HepG2 (cell line): ENCODE data around the gene SLC25A10. TPM values are rescaled to one million over a fixed set of nuclear protein-coding genes. Genes with fewer than 3 reads are reported as not detected.

Experiments used
- ATAC-seq: fragments of 200-7000 bp; cut with Tn5 transposase; 3 replicates; pipeline ENCODE4 v1.9.1; 2020; ENCODE audit warnings: mild to moderate bottlenecking, moderate library complexity
- BruUV-seq: library from RNA; stranded (reverse); fragments of 400-500 nt; replicated peaks from 2 replicates; lab custom pipeline; 2021; lab: Mats Ljungman, UMichigan
- CTCF ChIA-PET: fragments of 300-600 bp; formaldehyde crosslinking; extraction: SDS; loops from one replicate; lab custom pipeline; 2021; ENCODE audit warnings: low total read pairs, inconsistent platforms, low intra/inter-chr PET ratio; lab: Yijun Ruan, JAX
- POLR2A ChIA-PET: fragments of 350-600 bp; sonication (Branson Sonifier 250); formaldehyde crosslinking; loops from one replicate; lab custom pipeline; 2020; ENCODE audit warnings: antibody characterized with exemption, inconsistent platforms; lab: Yijun Ruan, JAX
- DNase-seq: peaks from one replicate; pipeline ENCODE4 v3.0.0-alpha.2; 2015; ENCODE audit warnings: low spot score
- FAIRE-seq: peaks from 3 replicates; lab custom pipeline; 2011; peaks lifted over from hg19 to GRCh38; lab: Jason Lieb, UNC
- H2AFZ ChIP-seq: one replicate; pipeline ENCODE4 v1.6.1; 2011; ENCODE audit warnings: low read length, inconsistent platforms
- H3K27ac ChIP-seq: fragments of 300-600 bp; 3 replicates; pipeline ENCODE4 v1.8.0; 2011; ENCODE audit warnings: mixed run types, mild to moderate bottlenecking, mixed read lengths, low read length, inconsistent platforms; ENCODE audit not compliant: insufficient read depth; ENCODE audit errors: extremely low read length
- H3K27me3 ChIP-seq, 2 experiments: fragments of 200-600 bp in 1 of 2; 2 replicates in 1 of 2; 3 replicates in 1 of 2; pipeline versions ENCODE4 v1.6.0 to v1.8.0; 2011; ENCODE audit warnings: low read length in 2 of 2, mild to moderate bottlenecking in 2 of 2, moderate library complexity in 2 of 2, inconsistent platforms in 1 of 2; ENCODE audit not compliant: insufficient read depth in 2 of 2, control insufficient read depth in 1 of 2
- H3K36me3 ChIP-seq, 2 experiments: fragments of 200-600 bp in 1 of 2; replicated peaks in 1 of 2; 2 replicates in 1 of 2; 3 replicates in 1 of 2; pipeline versions ENCODE4 v1.5.1 to v1.8.0; 2011; ENCODE audit warnings: low read length in 2 of 2, inconsistent platforms in 1 of 2; ENCODE audit not compliant: insufficient read depth in 2 of 2, control insufficient read depth in 1 of 2
- H3K4me1 ChIP-seq: 2 replicates; pipeline ENCODE4 v1.5.1; 2012; ENCODE audit warnings: low read length, inconsistent platforms; ENCODE audit not compliant: insufficient read depth
- H3K4me2 ChIP-seq: 2 replicates; pipeline ENCODE4 v1.6.0; 2011; ENCODE audit warnings: low read depth, low read length, inconsistent platforms
- H3K4me3 ChIP-seq, 3 experiments: fragments of 200-600 bp in 1 of 3; sonication (generic), shearing (Covaris generic) in 1 of 3; replicated peaks in 1 of 3; 2 replicates each; pipeline ENCODE4 v1.5.1; 2011 to 2016; ENCODE audit warnings: low read length in 3 of 3, inconsistent platforms in 2 of 3, low read depth in 2 of 3, mild to moderate bottlenecking in 2 of 3, control low read depth in 1 of 3, mixed read lengths in 1 of 3; ENCODE audit not compliant: insufficient read depth in 1 of 3
- H3K79me2 ChIP-seq: one replicate; pipeline ENCODE4 v1.6.1; 2011; ENCODE audit warnings: low read length, inconsistent platforms; ENCODE audit not compliant: insufficient read depth
- H3K9ac ChIP-seq: 2 replicates; pipeline ENCODE4 v1.6.0; 2011; ENCODE audit warnings: mild to moderate bottlenecking, low read depth, low read length, inconsistent platforms; ENCODE audit not compliant: insufficient read depth
- H3K9me3 ChIP-seq: 2 replicates; pipeline ENCODE4 v1.5.1; 2012; ENCODE audit warnings: mild to moderate bottlenecking, low read length
- H4K20me1 ChIP-seq: 2 replicates; pipeline ENCODE4 v1.6.0; 2011; ENCODE audit warnings: inconsistent platforms, mild to moderate bottlenecking, low read length, moderate library complexity; ENCODE audit not compliant: insufficient read depth
- HHEX ChIP-seq: IDR thresholded peaks from 2 replicates; pipeline ENCODE4 v1.6.1; 2016; ENCODE audit warnings: control low read depth
- KDM5A ChIP-seq: fragments of 200-600 bp; sonication (generic); IDR thresholded peaks from 2 replicates; pipeline ENCODE4 v1.7.0; 2018; ENCODE audit warnings: antibody characterized with exemption, mild to moderate bottlenecking, low read length, borderline replicate concordance
- POGZ ChIP-seq: sonication (generic); formaldehyde crosslinking; IDR thresholded peaks from 2 replicates; pipeline ENCODE4 v1.4.0; 2020; ENCODE audit warnings: mild to moderate bottlenecking, missing genetic modification reagents
- TOPORS ChIP-seq: sonication (generic); formaldehyde crosslinking; IDR thresholded peaks from 2 replicates; pipeline ENCODE4 v1.8.0; 2023; ENCODE audit warnings: mild to moderate bottlenecking, missing genetic modification reagents
- ZNF652 ChIP-seq: IDR thresholded peaks from 2 replicates; pipeline ENCODE4 v1.6.1; 2016; ENCODE audit warnings: low read depth, borderline replicate concordance
- WGBS: methylation state at CpG from one replicate; pipeline ENCODE4 v1.1.6; 2017; ENCODE audit warnings: low lambda C conversion rate; 5-methylcytosine and 5-hydroxymethylcytosine counted together
- in situ Hi-C: cut with HindIII; loops from 2 replicates; pipeline ENCODE4 v1.10.0; 2017; ENCODE audit warnings: low pct_unique_long_range_greater_than_20kb; ENCODE audit not compliant: extremely low pct_ligation_motif_present
- intact Hi-C: fragments of 100-400 bp; cut with micrococcal nuclease; formaldehyde crosslinking; loops from one replicate; pipeline ENCODE4 v1.10.0; 2022; ENCODE audit not compliant: unreplicated experiment
- polyA plus RNA-seq, 8 experiments: library from polyadenylated mRNA; depleted of rRNA in 3 of 8; stranded (reverse) in 7 of 8; unstranded in 1 of 8; fragments of >200 nt; fragmentation: Illumina TruSeq in 4 of 8; extraction: Trizol in 4 of 8; gene quantifications; 2 replicates each; pipeline versions ENCODE4 v1.2.1 to v1.2.3, GENCODE V29; 2011 to 2016; ENCODE audit warnings: low read depth in 4 of 8, missing spikeins in 1 of 8, mixed read lengths in 1 of 8; ENCODE audit not compliant: insufficient read depth in 1 of 8
- total RNA-seq, 5 experiments: library from RNA; depleted of rRNA; stranded (reverse); fragments of >200 nt; fragmentation: Illumina TruSeq; extraction: Trizol; gene quantifications; 2 replicates each; pipeline ENCODE4 v1.2.3, GENCODE V29; 2016; ENCODE audit warnings: low read depth in 1 of 5
- TF ChIP-seq, protein P1 (sequence below): sonication (generic); formaldehyde crosslinking; IDR thresholded peaks from 2 replicates; pipeline ENCODE4 v1.4.0; 2020; ENCODE audit warnings: missing genetic modification reagents, borderline replicate concordance
- TF ChIP-seq, protein P2 (sequence below): sonication (generic); formaldehyde crosslinking; IDR thresholded peaks from one replicate; pipeline ENCODE4 v1.5.1; 2020; ENCODE audit warnings: mild to moderate bottlenecking, missing genetic modification reagents; ENCODE audit errors: not compliant biosample characterization
- TF ChIP-seq, protein P3 (sequence below): sonication (generic); formaldehyde crosslinking; IDR thresholded peaks from 2 replicates; pipeline ENCODE4 v1.8.1; 2023; ENCODE audit warnings: mild to moderate bottlenecking, inconsistent platforms, moderate library complexity, missing genetic modification reagents, borderline replicate concordance

The SLC25A10 gene
- total and polyA plus RNA-seq, 2 of the 13 experiments (the other 11 are each of a cell fraction or from before 2014, with no cell fraction given), result 46.5 to 140 TPM

DNA sequence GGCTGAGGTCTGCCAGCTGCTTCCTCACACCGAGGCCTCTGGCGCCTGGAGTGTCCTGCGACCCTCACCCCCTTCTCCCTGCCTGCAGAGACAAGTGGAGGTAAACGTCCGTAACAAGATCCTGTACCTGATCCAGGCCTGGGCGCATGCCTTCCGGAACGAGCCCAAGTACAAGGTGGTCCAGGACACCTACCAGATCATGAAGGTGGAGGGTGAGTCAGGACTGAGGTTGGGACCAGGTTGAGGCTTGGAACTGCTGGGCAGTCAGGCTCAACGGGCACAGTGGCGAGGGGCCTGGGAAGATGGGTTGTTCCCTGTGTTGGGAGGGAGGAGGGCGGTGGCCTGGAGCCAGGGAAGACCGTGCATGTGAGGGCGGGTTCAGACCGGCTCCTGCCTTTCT lies 23.5 kb upstream of the SLC25A10 start:
- DNase-seq, result no peak
- no peak for FAIRE-seq
- H3K9me3 ChIP-seq, result no peaks in the 10 kb centered on the region
- POLR2A ChIA-PET, result no interaction called here
- no peaks in the 10 kb centered on the region for H4K20me1 ChIP-seq
- H2AFZ ChIP-seq, result no peak overlapping the region
- no TSS peak for BruUV-seq
- no peak for ATAC-seq
- intact Hi-C loops (no loop called here), in situ Hi-C loops (no loop called here)
- H3K4me3 ChIP-seq, result no peak overlapping the region
- CTCF ChIA-PET, result no interaction called here
- H3K27ac ChIP-seq, result no peak overlapping the region
- H3K79me2 ChIP-seq, result peaks cover 22% of the 10 kb centered on the region
- H3K9ac ChIP-seq, result no peak overlapping the region
- over 99% methylated on average over 12 of the region's 14 CpGs for WGBS
- no peak overlapping the region for H3K4me2 ChIP-seq
- peaks cover 17% of the 10 kb centered on the region for H3K4me1 ChIP-seq
- H3K27me3 ChIP-seq, result no peaks in the 10 kb centered on the region; a peak in 2 of 5 replicates
- peaks cover 58 to 78% of the 10 kb centered on the region in 2 experiments; a peak in 4 of 5 replicates for H3K36me3 ChIP-seq
- TF ChIP-seq, protein P1, sequence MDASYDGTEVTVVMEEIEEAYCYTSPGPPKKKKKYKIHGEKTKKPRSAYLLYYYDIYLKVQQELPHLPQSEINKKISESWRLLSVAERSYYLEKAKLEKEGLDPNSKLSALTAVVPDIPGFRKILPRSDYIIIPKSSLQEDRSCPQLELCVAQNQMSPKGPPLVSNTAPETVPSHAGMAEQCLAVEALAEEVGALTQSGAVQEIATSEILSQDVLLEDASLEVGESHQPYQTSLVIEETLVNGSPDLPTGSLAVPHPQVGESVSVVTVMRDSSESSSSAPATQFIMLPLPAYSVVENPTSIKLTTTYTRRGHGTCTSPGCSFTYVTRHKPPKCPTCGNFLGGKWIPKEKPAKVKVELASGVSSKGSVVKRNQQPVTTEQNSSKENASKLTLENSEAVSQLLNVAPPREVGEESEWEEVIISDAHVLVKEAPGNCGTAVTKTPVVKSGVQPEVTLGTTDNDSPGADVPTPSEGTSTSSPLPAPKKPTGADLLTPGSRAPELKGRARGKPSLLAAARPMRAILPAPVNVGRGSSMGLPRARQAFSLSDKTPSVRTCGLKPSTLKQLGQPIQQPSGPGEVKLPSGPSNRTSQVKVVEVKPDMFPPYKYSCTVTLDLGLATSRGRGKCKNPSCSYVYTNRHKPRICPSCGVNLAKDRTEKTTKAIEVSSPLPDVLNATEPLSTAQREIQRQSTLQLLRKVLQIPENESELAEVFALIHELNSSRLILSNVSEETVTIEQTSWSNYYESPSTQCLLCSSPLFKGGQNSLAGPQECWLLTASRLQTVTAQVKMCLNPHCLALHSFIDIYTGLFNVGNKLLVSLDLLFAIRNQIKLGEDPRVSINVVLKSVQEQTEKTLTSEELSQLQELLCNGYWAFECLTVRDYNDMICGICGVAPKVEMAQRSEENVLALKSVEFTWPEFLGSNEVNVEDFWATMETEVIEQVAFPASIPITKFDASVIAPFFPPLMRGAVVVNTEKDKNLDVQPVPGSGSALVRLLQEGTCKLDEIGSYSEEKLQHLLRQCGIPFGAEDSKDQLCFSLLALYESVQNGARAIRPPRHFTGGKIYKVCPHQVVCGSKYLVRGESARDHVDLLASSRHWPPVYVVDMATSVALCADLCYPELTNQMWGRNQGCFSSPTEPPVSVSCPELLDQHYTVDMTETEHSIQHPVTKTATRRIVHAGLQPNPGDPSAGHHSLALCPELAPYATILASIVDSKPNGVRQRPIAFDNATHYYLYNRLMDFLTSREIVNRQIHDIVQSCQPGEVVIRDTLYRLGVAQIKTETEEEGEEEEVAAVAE (CRISPR knock-in tag), result no peak
- no peak for TF ChIP-seq POGZ (CRISPR knock-in tag)
- TF ChIP-seq, protein P2, sequence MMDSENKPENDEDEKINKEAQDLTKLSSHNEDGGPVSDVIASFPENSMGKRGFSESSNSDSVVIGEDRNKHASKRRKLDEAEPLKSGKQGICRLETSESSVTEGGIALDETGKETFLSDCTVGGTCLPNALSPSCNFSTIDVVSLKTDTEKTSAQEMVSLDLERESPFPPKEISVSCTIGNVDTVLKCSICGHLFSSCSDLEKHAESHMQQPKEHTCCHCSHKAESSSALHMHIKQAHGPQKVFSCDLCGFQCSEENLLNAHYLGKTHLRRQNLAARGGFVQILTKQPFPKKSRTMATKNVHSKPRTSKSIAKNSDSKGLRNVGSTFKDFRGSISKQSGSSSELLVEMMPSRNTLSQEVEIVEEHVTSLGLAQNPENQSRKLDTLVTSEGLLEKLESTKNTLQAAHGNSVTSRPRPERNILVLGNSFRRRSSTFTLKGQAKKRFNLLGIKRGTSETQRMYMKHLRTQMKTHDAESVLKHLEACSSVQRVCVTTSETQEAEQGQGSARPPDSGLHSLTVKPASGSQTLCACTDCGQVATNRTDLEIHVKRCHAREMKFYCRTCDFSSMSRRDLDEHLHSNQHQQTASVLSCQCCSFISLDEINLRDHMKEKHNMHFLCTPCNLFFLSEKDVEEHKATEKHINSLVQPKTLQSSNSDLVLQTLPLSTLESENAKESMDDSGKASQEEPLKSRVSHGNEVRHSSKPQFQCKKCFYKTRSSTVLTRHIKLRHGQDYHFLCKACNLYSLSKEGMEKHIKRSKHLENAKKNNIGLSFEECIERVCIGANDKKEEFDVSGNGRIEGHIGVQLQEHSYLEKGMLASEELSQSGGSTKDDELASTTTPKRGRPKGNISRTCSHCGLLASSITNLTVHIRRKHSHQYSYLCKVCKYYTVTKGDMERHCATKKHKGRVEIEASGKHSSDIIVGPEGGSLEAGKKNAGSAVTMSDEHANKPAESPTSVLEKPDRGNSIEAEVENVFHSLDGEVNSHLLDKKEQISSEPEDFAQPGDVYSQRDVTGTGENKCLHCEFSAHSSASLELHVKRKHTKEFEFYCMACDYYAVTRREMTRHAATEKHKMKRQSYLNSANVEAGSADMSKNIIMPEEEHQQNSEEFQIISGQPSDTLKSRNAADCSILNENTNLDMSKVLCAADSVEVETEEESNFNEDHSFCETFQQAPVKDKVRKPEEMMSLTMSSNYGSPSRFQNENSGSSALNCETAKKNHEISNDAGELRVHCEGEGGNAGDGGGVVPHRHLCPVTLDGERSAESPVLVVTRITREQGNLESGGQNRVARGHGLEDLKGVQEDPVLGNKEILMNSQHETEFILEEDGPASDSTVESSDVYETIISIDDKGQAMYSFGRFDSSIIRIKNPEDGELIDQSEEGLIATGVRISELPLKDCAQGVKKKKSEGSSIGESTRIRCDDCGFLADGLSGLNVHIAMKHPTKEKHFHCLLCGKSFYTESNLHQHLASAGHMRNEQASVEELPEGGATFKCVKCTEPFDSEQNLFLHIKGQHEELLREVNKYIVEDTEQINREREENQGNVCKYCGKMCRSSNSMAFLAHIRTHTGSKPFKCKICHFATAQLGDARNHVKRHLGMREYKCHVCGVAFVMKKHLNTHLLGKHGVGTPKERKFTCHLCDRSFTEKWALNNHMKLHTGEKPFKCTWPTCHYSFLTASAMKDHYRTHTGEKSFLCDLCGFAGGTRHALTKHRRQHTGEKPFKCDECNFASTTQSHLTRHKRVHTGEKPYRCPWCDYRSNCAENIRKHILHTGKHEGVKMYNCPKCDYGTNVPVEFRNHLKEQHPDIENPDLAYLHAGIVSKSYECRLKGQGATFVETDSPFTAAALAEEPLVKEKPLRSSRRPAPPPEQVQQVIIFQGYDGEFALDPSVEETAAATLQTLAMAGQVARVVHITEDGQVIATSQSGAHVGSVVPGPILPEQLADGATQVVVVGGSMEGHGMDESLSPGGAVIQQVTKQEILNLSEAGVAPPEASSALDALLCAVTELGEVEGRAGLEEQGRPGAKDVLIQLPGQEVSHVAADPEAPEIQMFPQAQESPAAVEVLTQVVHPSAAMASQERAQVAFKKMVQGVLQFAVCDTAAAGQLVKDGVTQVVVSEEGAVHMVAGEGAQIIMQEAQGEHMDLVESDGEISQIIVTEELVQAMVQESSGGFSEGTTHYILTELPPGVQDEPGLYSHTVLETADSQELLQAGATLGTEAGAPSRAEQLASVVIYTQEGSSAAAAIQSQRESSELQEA (CRISPR knock-in tag), result no peak
- no peak for TF ChIP-seq TOPORS (CRISPR knock-in tag)
- TF ChIP-seq HHEX (CRISPR knock-in tag), result no peak
- TF ChIP-seq ZNF652 (CRISPR knock-in tag), result no peak
- TF ChIP-seq, protein P3, sequence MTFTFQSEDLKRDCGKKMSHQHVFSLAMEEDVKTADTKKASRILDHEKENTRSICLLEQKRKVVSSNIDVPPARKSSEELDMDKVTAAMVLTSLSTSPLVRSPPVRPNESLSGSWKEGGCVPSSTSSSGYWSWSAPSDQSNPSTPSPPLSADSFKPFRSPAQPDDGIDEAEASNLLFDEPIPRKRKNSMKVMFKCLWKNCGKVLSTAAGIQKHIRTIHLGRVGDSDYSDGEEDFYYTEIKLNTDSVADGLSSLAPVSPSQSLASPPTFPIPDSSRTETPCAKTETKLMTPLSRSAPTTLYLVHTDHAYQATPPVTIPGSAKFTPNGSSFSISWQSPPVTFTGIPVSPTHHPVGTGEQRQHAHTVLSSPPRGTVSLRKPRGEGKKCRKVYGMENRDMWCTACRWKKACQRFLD (CRISPR knock-in tag), result no peak
- TF ChIP-seq KDM5A, result no peak
